ENCODE measurements around the gene KRT13. TPM values are rescaled to one million over a fixed set of nuclear protein-coding genes. Genes with fewer than 3 reads are reported as not detected.

KRT13 gene
- polyA plus RNA-seq, 1 experiment: not detected

- TF ChIP-seq CTCF (IDR thresholded peaks at IDR 0.05; ENCODE audit: low read depth, low read length): no peak
- Histone ChIP-seq H3K27ac (ENCODE audit: low read depth, low read length) (no peak within 1 kb of the TSS), H3K9me3 (ENCODE audit: control insufficient read depth, insufficient read depth, low read length) (peaks cover 6% of the 10 kb centered on the region; the same call in 1 of the 2 replicates), H3K27me3 (ENCODE audit: control insufficient read depth, insufficient read depth, low read length) (no peaks in the 10 kb centered on the region), H3K4me3 (ENCODE audit: low read depth, low read length) (no peak within 1 kb of the TSS)
- ChIA-PET CTCF (no interaction called here), POLR2A (no interaction called here)
- no peak for DNase-seq (ENCODE audit: low read depth, low spot score)
Observed at GRCh38 chr17:41489531-41489930, 15.9 kb downstream of the KRT13 start, which contains the start of gene KRT36. Gene KRT36 (minus strand): TSS chr17:41489910. CDS start chr17:41489864, 46 bp downstream.

GRCh38 chr17:41486809-41487530, 18.4 kb downstream of the KRT13 start:
- ChIA-PET CTCF (interaction anchor here (0.9 kb wide), 1 partner anchor 161 kb away, joined by 3 read pairs; no protein-coding TSS in a partner anchor), POLR2A (no interaction called here)
- no peak for DNase-seq (ENCODE audit: low read depth, low spot score)
- Histone ChIP-seq H3K27ac (ENCODE audit: low read depth, low read length) (no peak overlapping the region), H3K9me3 (ENCODE audit: control insufficient read depth, insufficient read depth, low read length) (peaks cover 6% of the 10 kb centered on the region; the same call in 1 of the 2 replicates), H3K27me3 (ENCODE audit: control insufficient read depth, insufficient read depth, low read length) (no peaks in the 10 kb centered on the region), H3K4me3 (ENCODE audit: low read depth, low read length) (no peak overlapping the region)
- TF ChIP-seq CTCF (IDR thresholded peaks at IDR 0.05; ENCODE audit: low read depth, low read length): no peak

GRCh38 chr17:41486316-41486715, 19.1 kb downstream of the KRT13 start:
- H3K9me3 ChIP-seq (ENCODE audit: control insufficient read depth, insufficient read depth, low read length): peaks cover 6% of the 10 kb centered on the region; the same call in 1 of the 2 replicates
- POLR2A ChIA-PET: no interaction called here
- CTCF ChIA-PET: no interaction called here

GRCh38 chr17:41484920-41485904, 20.2 kb downstream of the KRT13 start:
- ChIA-PET POLR2A (no interaction called here), CTCF (no interaction called here)
- DNase-seq (ENCODE audit: low read depth, low spot score): no peak
- Histone ChIP-seq H3K27ac (ENCODE audit: low read depth, low read length) (no peak overlapping the region), H3K4me3 (ENCODE audit: low read depth, low read length) (no peak overlapping the region), H3K9me3 (ENCODE audit: control insufficient read depth, insufficient read depth, low read length) (peaks cover 6% of the 10 kb centered on the region; the same call in 1 of the 2 replicates), H3K27me3 (ENCODE audit: control insufficient read depth, insufficient read depth, low read length) (no peaks in the 10 kb centered on the region)
- TF ChIP-seq CTCF (IDR thresholded peaks at IDR 0.05; ENCODE audit: low read depth, low read length): no peak

More at GRCh38 chr17:41486316-41486715, 19.1 kb downstream of the KRT13 start:
- Histone ChIP-seq H3K27ac (ENCODE audit: low read depth, low read length) (no peak overlapping the region), H3K4me3 (ENCODE audit: low read depth, low read length) (no peak overlapping the region), H3K27me3 (ENCODE audit: control insufficient read depth, insufficient read depth, low read length) (no peaks in the 10 kb centered on the region)
- TF ChIP-seq CTCF (IDR thresholded peaks at IDR 0.05; ENCODE audit: low read depth, low read length): no peak
- no peak for DNase-seq (ENCODE audit: low read depth, low spot score)
